Esophagus squamous epithelium (tissue), 5 donors: Measurements from ENCODE around the gene NSD2. TPM values are rescaled to one million over a fixed set of nuclear protein-coding genes. Genes with fewer than 3 reads are reported as not detected.
A peak's percentile ranks its signal among the peaks of the same experiment; 100 is the strongest.
"Not testable (repeated sequence)": the region's sequence is repeated elsewhere in the genome, so short reads cannot be mapped to it uniquely, and the experiment has no call there.

Source experiments
- DNase-seq: peaks from one replicate; lab custom pipeline; 2025; lab: John Stamatoyannopoulos, UW
- H3K27ac ChIP-seq, 4 donors: fragments of 200-600 bp; sonication (generic); one replicate each; pipeline ENCODE4 v1.5.1; 2016 to 2019; ENCODE audit warnings: mild to moderate bottlenecking in 1 of 4
- H3K27me3 ChIP-seq, 4 donors: fragments of 200-600 bp; sonication (generic); 1 replicate in 3 of 4; 2 replicates in 1 of 4; pipeline versions ENCODE4 v1.5.1 to v1.6.0; 2017 to 2021; ENCODE audit warnings: antibody characterized with exemption in 1 of 4
- H3K36me3 ChIP-seq, 3 donors: fragments of 200-600 bp; sonication (generic); one replicate each; pipeline ENCODE4 v1.5.1; 2016 to 2019
- H3K4me1 ChIP-seq, 3 donors: fragments of 200-600 bp; sonication (generic); one replicate each; pipeline ENCODE4 v1.5.1; 2017 to 2019
- H3K4me3 ChIP-seq, 4 donors: fragments of 200-600 bp; sonication (generic); 1 replicate in 3 of 4; 2 replicates in 1 of 4; pipeline ENCODE4 v1.5.1; 2016 to 2019; ENCODE audit warnings: mild to moderate bottlenecking in 2 of 4, moderate library complexity in 1 of 4
- H3K9me3 ChIP-seq, 3 donors: fragments of 200-600 bp; sonication (generic); one replicate each; pipeline ENCODE4 v1.5.1; 2016 to 2019
- POLR2A ChIP-seq, 4 donors: fragments of 450-650 bp; IDR thresholded peaks; one replicate each; pipeline ENCODE4 v1.6.1; 2017; ENCODE audit warnings: antibody characterized with exemption in 4 of 4, mild to moderate bottlenecking in 4 of 4, moderate library complexity in 3 of 4
- WGBS, 2 donors: methylation state at CpG; one replicate each; pipeline ENCODE4 v1.1.5; 2018; 5-methylcytosine and 5-hydroxymethylcytosine counted together
- intact Hi-C: fragments of 100-400 bp; cut with DNase I; formaldehyde crosslinking; loops from one replicate; pipeline ENCODE4 v1.15.0; 2022
- total RNA-seq, 4 donors: library from RNA; depleted of rRNA; stranded (reverse); fragments of >200 nt; gene quantifications; one replicate each; pipeline ENCODE4 v1.1.0, GENCODE V29; 2016
- TF ChIP-seq, protein P1 (sequence below), 6 experiments: fragments of 450-650 bp in 4 of 6; fragments of 200-600 bp in 2 of 6; sonication (generic) in 2 of 6; IDR thresholded peaks; one replicate each; pipeline ENCODE4 v1.5.1; 2016 to 2019; ENCODE audit warnings: antibody characterized with exemption in 6 of 6, mild to moderate bottlenecking in 4 of 6, moderate library complexity in 4 of 6
- donor health status: DM: yes; HTN: yes; CAD: no.

Gene NSD2
- total RNA-seq, 4 donors from 2014 or later: 31.9 to 36.4 (median 34.5) TPM

DNA sequence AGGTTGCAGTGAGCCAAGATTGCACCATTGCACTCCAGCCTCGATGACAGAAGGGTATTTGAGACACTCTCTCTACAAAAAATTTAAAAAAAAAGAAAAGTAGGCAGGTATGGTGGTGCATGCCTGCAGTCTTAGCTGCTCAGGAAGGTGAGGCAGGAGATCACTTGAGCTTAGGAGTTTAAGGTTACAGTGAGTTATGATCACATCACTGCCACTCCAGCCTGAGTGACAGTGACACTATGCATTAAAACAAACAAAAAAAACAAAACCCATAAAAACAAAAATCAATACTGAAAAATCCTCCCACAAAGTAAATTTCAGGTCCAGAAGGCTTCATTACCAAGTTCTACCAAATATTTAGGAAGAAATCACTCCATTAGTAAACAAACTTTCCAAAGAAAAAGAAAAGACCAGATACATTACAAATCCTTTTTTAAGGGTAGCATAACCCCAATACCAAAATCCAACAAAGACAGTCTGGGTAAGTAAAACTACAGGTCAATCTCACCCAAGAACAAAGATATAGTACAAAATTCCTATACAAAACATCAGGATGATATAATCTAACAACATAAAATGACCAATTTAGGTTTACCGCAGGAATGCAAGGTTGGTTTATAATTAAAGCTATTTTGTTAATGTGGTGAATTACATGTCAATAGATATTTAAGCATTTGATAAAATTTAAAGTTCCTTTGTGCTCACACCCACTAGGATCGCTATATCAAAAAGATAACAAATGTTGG, 125.8 kb downstream of the NSD2 start:
- peaks cover 0 to 5% (median 0%) of the 10 kb centered on the region in 3 donors for H3K9me3 ChIP-seq
- 89 to 99% methylated on average over 3 of the region's 3 CpGs for WGBS, 2 donors

GRCh38 chr4:1997712-1998111, 126.5 kb downstream of the NSD2 start:
- no peak for TF ChIP-seq POLR2A (IDR thresholded peaks at IDR 0.05)
- TF ChIP-seq, protein P1, sequence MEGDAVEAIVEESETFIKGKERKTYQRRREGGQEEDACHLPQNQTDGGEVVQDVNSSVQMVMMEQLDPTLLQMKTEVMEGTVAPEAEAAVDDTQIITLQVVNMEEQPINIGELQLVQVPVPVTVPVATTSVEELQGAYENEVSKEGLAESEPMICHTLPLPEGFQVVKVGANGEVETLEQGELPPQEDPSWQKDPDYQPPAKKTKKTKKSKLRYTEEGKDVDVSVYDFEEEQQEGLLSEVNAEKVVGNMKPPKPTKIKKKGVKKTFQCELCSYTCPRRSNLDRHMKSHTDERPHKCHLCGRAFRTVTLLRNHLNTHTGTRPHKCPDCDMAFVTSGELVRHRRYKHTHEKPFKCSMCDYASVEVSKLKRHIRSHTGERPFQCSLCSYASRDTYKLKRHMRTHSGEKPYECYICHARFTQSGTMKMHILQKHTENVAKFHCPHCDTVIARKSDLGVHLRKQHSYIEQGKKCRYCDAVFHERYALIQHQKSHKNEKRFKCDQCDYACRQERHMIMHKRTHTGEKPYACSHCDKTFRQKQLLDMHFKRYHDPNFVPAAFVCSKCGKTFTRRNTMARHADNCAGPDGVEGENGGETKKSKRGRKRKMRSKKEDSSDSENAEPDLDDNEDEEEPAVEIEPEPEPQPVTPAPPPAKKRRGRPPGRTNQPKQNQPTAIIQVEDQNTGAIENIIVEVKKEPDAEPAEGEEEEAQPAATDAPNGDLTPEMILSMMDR (IDR thresholded peaks at IDR 0.05): no peak
- H3K9me3 ChIP-seq: peaks cover 0 to 5% (median 0%) of the 10 kb centered on the region in 3 donors
- WGBS, 2 donors: 91 to 92% methylated on average over 3 to 4 of the region's 4 CpGs
- H3K4me3 ChIP-seq: no peak overlapping the region
- intact Hi-C loops: no loop called here
- H3K27me3 ChIP-seq: no peaks in the 10 kb centered on the region
- H3K27ac ChIP-seq: peak overlapping the region in 3 of 4 donors; percentile 21 to 85 (median 73)
- peaks cover 0 to 31% (median 3%) of the 10 kb centered on the region in 3 donors for H3K36me3 ChIP-seq
- H3K4me1 ChIP-seq: peaks cover 0 to 50% (median 22%) of the 10 kb centered on the region in 3 donors
- no peak for DNase-seq

More for the DNA sequence above, 125.8 kb downstream of the NSD2 start:
- H3K27ac ChIP-seq: peak overlapping the region in 2 of 4 donors; percentile 73 to 85
- intact Hi-C loops: no loop called here
- no peaks in the 10 kb centered on the region for H3K27me3 ChIP-seq
- peaks cover 0 to 57% (median 22%) of the 10 kb centered on the region in 3 donors for H3K4me1 ChIP-seq
- no peak for TF ChIP-seq POLR2A (IDR thresholded peaks at IDR 0.05)
- TF ChIP-seq, protein P1 (IDR thresholded peaks at IDR 0.05): no peak
- H3K36me3 ChIP-seq: peaks cover 0 to 33% (median 3%) of the 10 kb centered on the region in 3 donors
- H3K4me3 ChIP-seq: no peak overlapping the region
- DNase-seq: no peak

GRCh38 chr4:1998296-1998695, 127.1 kb downstream of the NSD2 start:
- Histone ChIP-seq H3K9me3 (peaks cover 0 to 5% (median 0%) of the 10 kb centered on the region in 3 donors), H3K27me3 (no peaks in the 10 kb centered on the region), H3K4me1 (peaks cover 0 to 46% (median 22%) of the 10 kb centered on the region in 3 donors), H3K36me3 (peaks cover 0 to 31% (median 6%) of the 10 kb centered on the region in 3 donors), H3K27ac (peak overlapping the region in 3 of 4 donors; percentile 73 to 85 (median 74)), H3K4me3 (no peak overlapping the region)
- intact Hi-C loops: no loop called here
- no peak for DNase-seq
- WGBS, 2 donors: 24 to 50% methylated on average over 7 of the region's 7 CpGs
- TF ChIP-seq, protein P1 (IDR thresholded peaks at IDR 0.05): no peak
- TF ChIP-seq POLR2A (IDR thresholded peaks at IDR 0.05): no peak

GRCh38 chr4:1999308-1999707, 128.1 kb downstream of the NSD2 start:
- H3K27ac ChIP-seq: peak overlapping the region in 3 of 4 donors; percentile 73 to 85 (median 74)
- DNase-seq, intact Hi-C loops, H3K27me3 ChIP-seq, H3K9me3 ChIP-seq, H3K4me3 ChIP-seq: not testable (repeated sequence)
- H3K4me1 ChIP-seq: peaks cover 0 to 46% (median 22%) of the 10 kb centered on the region in 3 donors
- peaks cover 0 to 38% (median 7%) of the 10 kb centered on the region in 3 donors for H3K36me3 ChIP-seq
- WGBS, 2 donors: 69 to 84% methylated on average over 4 of the region's 4 CpGs

- 100% methylated on average over 2 of the region's 2 CpGs for WGBS, 2 donors
- H3K27ac ChIP-seq, H3K4me3 ChIP-seq, intact Hi-C loops, H3K27me3 ChIP-seq, DNase-seq, H3K9me3 ChIP-seq: not testable (repeated sequence)
- Histone ChIP-seq H3K4me1 (peaks cover 3 to 40% (median 23%) of the 10 kb centered on the region in 3 donors), H3K36me3 (peaks cover 0 to 57% (median 7%) of the 10 kb centered on the region in 3 donors)
Observed at GRCh38 chr4:2003361-2003760, 132.2 kb downstream of the NSD2 start.

DNA sequence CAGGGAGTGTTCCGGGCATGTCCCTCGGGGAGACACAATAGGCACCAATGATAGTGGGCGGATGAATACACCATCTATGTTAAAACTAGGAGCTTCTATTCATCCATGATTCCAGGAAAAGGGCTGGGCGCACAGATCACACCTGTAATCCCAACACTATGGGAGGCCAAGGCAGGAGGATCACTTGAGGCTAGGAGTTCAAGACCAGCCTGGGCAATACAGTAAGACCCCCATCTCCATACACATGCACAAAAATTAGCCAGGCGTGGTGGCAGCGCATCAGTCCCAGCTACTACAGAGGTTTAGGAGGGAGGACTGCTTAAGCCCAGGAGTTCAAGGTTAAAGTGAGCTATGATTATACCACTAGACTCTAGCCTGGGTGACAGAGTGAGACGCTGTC, 135.2 kb downstream of the NSD2 start:
- DNase-seq: no peak
- no peak overlapping the region for H3K4me3 ChIP-seq
- no peaks in the 10 kb centered on the region for H3K27me3 ChIP-seq
- WGBS, 2 donors: 92 to 93% methylated on average over 5 to 7 of the region's 7 CpGs
- peaks cover 0 to 54% (median 6%) of the 10 kb centered on the region in 3 donors for H3K36me3 ChIP-seq
- TF ChIP-seq, protein P1 (IDR thresholded peaks at IDR 0.05): no peak
- no peak for TF ChIP-seq POLR2A (IDR thresholded peaks at IDR 0.05)
- no peaks in the 10 kb centered on the region for H3K9me3 ChIP-seq
- intact Hi-C loops: no loop called here
- H3K4me1 ChIP-seq: peaks cover 3 to 37% (median 21%) of the 10 kb centered on the region in 3 donors
- H3K27ac ChIP-seq: no peak overlapping the region
